K562 (cell line): ENCODE data around the gene C17orf113. TPM values are rescaled to one million over a fixed set of nuclear protein-coding genes. Genes with fewer than 3 reads are reported as not detected.

ENCODE experiments used
- ATAC-seq: fragments of 200-7000 bp; cut with Tn5 transposase; 3 replicates; pipeline ENCODE4 v1.9.1; 2020; ENCODE audit warnings: moderate library complexity
- BruUV-seq: library from RNA; stranded (reverse); fragments of 400-500 nt; replicated peaks from 2 replicates; lab custom pipeline; 2021; lab: Mats Ljungman, UMichigan
- CTCF ChIA-PET: fragments of 300-600 bp; formaldehyde crosslinking; extraction: SDS; loops from one replicate; lab custom pipeline; 2021; ENCODE audit warnings: low intra/inter-chr PET ratio; lab: Yijun Ruan, JAX
- POLR2A ChIA-PET: fragments of 300-600, 350-650 bp; sonication (Branson Sonifier 250); formaldehyde crosslinking; extraction: SDS; loops from one replicate; lab custom pipeline; 2021; ENCODE audit warnings: antibody characterized with exemption, inconsistent platforms; lab: Yijun Ruan, JAX
- DNase-seq, 4 experiments: peaks; one replicate each; pipeline versions ENCODE4 v3.0.0 to v3.0.0-alpha.2; 2011 to 2018; ENCODE audit warnings: low spot score in 3 of 4, mixed read lengths in 3 of 4; ENCODE audit errors: extremely low read depth in 1 of 4
- FAIRE-seq: peaks from 2 replicates; lab custom pipeline; 2011; peaks lifted over from hg19 to GRCh38; lab: Jason Lieb, UNC
- H2AFZ ChIP-seq: 2 replicates; pipeline ENCODE4 v1.6.0; 2011; ENCODE audit warnings: low read depth, low read length, control low read depth, inconsistent platforms
- H3K27ac ChIP-seq: fragments of 200-600 bp; 3 replicates; pipeline ENCODE4 v1.8.0; 2011; ENCODE audit warnings: low read depth, mild to moderate bottlenecking, control low read depth, inconsistent platforms, low read length, moderate library complexity, mixed read lengths; ENCODE audit errors: extremely low read depth
- H3K27me3 ChIP-seq, 2 experiments: fragments of 300-600 bp in 1 of 2; 2 replicates in 1 of 2; 3 replicates in 1 of 2; pipeline versions ENCODE4 v1.6.0 to v1.8.0; 2011; ENCODE audit warnings: inconsistent platforms in 2 of 2, low read length in 2 of 2, mild to moderate bottlenecking in 1 of 2, mixed read lengths in 1 of 2, moderate library complexity in 1 of 2; ENCODE audit not compliant: control insufficient read depth in 2 of 2, insufficient read depth in 2 of 2
- H3K36me3 ChIP-seq: fragments of 300-600 bp; 3 replicates; pipeline ENCODE4 v1.8.0; 2011; ENCODE audit warnings: mild to moderate bottlenecking, low read length, inconsistent platforms; ENCODE audit not compliant: control insufficient read depth, insufficient read depth
- H3K4me1 ChIP-seq, 2 experiments: fragments of 200-600 bp in 1 of 2; replicated peaks in 1 of 2; 2 replicates in 1 of 2; 3 replicates in 1 of 2; pipeline versions ENCODE4 v1.5.1 to v1.8.0; 2011; ENCODE audit warnings: inconsistent platforms in 2 of 2, low read length in 2 of 2, mild to moderate bottlenecking in 1 of 2, mixed read lengths in 1 of 2, moderate library complexity in 1 of 2; ENCODE audit not compliant: control insufficient read depth in 2 of 2, insufficient read depth in 2 of 2
- H3K4me2 ChIP-seq: 2 replicates; pipeline ENCODE4 v1.6.1; 2011; ENCODE audit warnings: low read length, control low read depth, inconsistent platforms, mixed read lengths; ENCODE audit not compliant: insufficient read depth
- H3K4me3 ChIP-seq: fragments of 200-600 bp; sonication (generic), shearing (Covaris generic); 2 replicates; pipeline ENCODE4 v1.5.1; 2016; ENCODE audit warnings: control low read depth, inconsistent platforms
- H3K79me2 ChIP-seq: fragments of 200-600 bp; 3 replicates; pipeline ENCODE4 v1.8.0; 2011; ENCODE audit warnings: low read length, inconsistent platforms; ENCODE audit not compliant: control insufficient read depth, insufficient read depth
- H3K9ac ChIP-seq, 2 experiments: 2 replicates each; pipeline versions ENCODE4 v1.6.0 to v1.6.1; 2011; ENCODE audit warnings: low read depth in 2 of 2, low read length in 2 of 2, control low read depth in 1 of 2, inconsistent platforms in 1 of 2, mild to moderate bottlenecking in 1 of 2, mixed read lengths in 1 of 2; ENCODE audit not compliant: insufficient read depth in 1 of 2
- H3K9me1 ChIP-seq: one replicate; pipeline ENCODE4 v1.6.0; 2011; ENCODE audit warnings: inconsistent platforms, mild to moderate bottlenecking, low read length, moderate library complexity; ENCODE audit not compliant: control insufficient read depth, insufficient read depth
- H3K9me3 ChIP-seq: replicated peaks from 2 replicates; pipeline ENCODE4 v1.5.1; 2011; ENCODE audit warnings: low read depth, low read length, inconsistent platforms; ENCODE audit not compliant: control insufficient read depth, insufficient read depth
- H4K20me1 ChIP-seq: replicated peaks from 2 replicates; pipeline ENCODE4 v1.6.1; 2011; ENCODE audit warnings: low read length, inconsistent platforms, mixed read lengths; ENCODE audit not compliant: control insufficient read depth, insufficient read depth
- ESRRB ChIP-seq: fragments of 250-450 bp; sonication (Bioruptor Pico); IDR thresholded peaks from 2 replicates; pipeline ENCODE4 v1.5.0; 2020; ENCODE audit warnings: mild to moderate bottlenecking, moderate library complexity, borderline replicate concordance
- GTF3C2 ChIP-seq: IDR thresholded peaks from 3 replicates; pipeline ENCODE4 v1.6.1; 2011; ENCODE audit warnings: borderline replicate concordance, mild to moderate bottlenecking, moderate library complexity; ENCODE audit not compliant: insufficient read length; ENCODE audit errors: extremely low read depth
- IRF9 ChIP-seq: fragments of 450-650 bp; IDR thresholded peaks from 2 replicates; pipeline ENCODE4 v1.6.1; 2016; ENCODE audit warnings: missing biosample characterization, missing genetic modification characterization
- MED1 ChIP-seq: sonication (generic); formaldehyde crosslinking; IDR thresholded peaks from 2 replicates; pipeline ENCODE4 v1.8.1; 2023; ENCODE audit warnings: missing genetic modification reagents, borderline replicate concordance
- NCOA1 ChIP-seq: fragments of 450-650 bp; IDR thresholded peaks from 2 replicates; pipeline ENCODE4 v1.6.1; 2016; ENCODE audit warnings: low read depth
- NCOA6 ChIP-seq: fragments of 450-650 bp; IDR thresholded peaks from 2 replicates; pipeline ENCODE4 v1.6.1; 2017; ENCODE audit warnings: mild to moderate bottlenecking
- PHB ChIP-seq: fragments of 250-450 bp; sonication (Bioruptor Pico); IDR thresholded peaks from 2 replicates; pipeline ENCODE4 v1.5.0; 2021
- POLR2A ChIP-seq: fragments of 450-650 bp; conservative IDR thresholded peaks from 2 replicates; pipeline ENCODE4 v1.6.1; 2016
- USF2 ChIP-seq: sonication (generic); formaldehyde crosslinking; IDR thresholded peaks from 2 replicates; pipeline ENCODE4 v1.5.0; 2020; ENCODE audit warnings: missing genetic modification reagents
- ZC3H8 ChIP-seq: fragments of 450-650 bp; IDR thresholded peaks from 2 replicates; pipeline ENCODE4 v1.6.1; 2017
- ZNF384 ChIP-seq: IDR thresholded peaks from 2 replicates; pipeline ENCODE4 v1.6.1; 2012; ENCODE audit warnings: low read depth, low read length, improper control_type of control experiment
- ZNF41 ChIP-seq: fragments of 250-450 bp; sonication (Bioruptor Pico); conservative IDR thresholded peaks from 2 replicates; pipeline ENCODE4 v1.4.0; 2020; ENCODE audit warnings: mild to moderate bottlenecking
- ZNF79 ChIP-seq: fragments of 250-450 bp; sonication (Bioruptor Pico); IDR thresholded peaks from 2 replicates; pipeline ENCODE4 v1.4.0; 2020; ENCODE audit warnings: low read depth, mild to moderate bottlenecking, moderate library complexity
- WGBS: fragments of 100-300 bp; shearing (Covaris generic); methylation state at CpG from one replicate; pipeline ENCODE4 v1.1.6; 2016; ENCODE audit warnings: low coverage, mixed read lengths; ENCODE audit not compliant: insufficient coverage; ENCODE audit errors: missing lambda C conversion rate; 5-methylcytosine and 5-hydroxymethylcytosine counted together
- in situ Hi-C: fragments of 300-500 bp; cut with MboI; formaldehyde crosslinking; loops from 4 replicates; pipeline ENCODE4 v1.15.0; 2018; ENCODE audit warnings: inconsistent platforms, mixed read lengths
- intact Hi-C: fragments of 100-400 bp; cut with micrococcal nuclease; formaldehyde crosslinking; loops from 2 replicates; pipeline ENCODE4 v1.14.2; 2022
- polyA plus RNA-seq, 8 experiments: library from polyadenylated mRNA; depleted of rRNA in 4 of 8; stranded (reverse) in 5 of 8; unstranded in 3 of 8; fragments of >200 nt; fragmentation: Nextera tagmentation in 2 of 8; fragmentation: Illumina TruSeq in 1 of 8; extraction: Ambion mirVana in 2 of 8; extraction: Trizol in 1 of 8; gene quantifications; 2 replicates each; pipeline versions ENCODE4 v1.2.1 to v1.2.3, GENCODE V29; 2011 to 2014; ENCODE audit warnings: inconsistent platforms in 1 of 8, missing spikeins in 1 of 8
- total RNA-seq, 7 experiments: library from RNA; depleted of rRNA in 6 of 7; stranded (reverse); fragments of >200 nt in 6 of 7; fragmentation: Illumina TruSeq in 2 of 7; extraction: Trizol in 2 of 7; gene quantifications; 2 replicates each; pipeline versions ENCODE4 v1.2.1 to v1.2.3, GENCODE V29; 2011 to 2021; ENCODE audit warnings: low replicate concordance in 1 of 7
- TF ChIP-seq, protein P1 (sequence below): fragments of 250-450 bp; sonication (Bioruptor Pico); IDR thresholded peaks from 2 replicates; pipeline ENCODE4 v1.5.0; 2022; ENCODE audit warnings: mild to moderate bottlenecking
- TF ChIP-seq, protein P2 (sequence below): fragments of 250-450 bp; sonication (Bioruptor Pico); IDR thresholded peaks from 2 replicates; pipeline ENCODE4 v1.8.0; 2022; ENCODE audit warnings: moderate library complexity, mild to moderate bottlenecking, inconsistent platforms

Gene C17orf113
- total and polyA plus RNA-seq, 9 of the 15 experiments (the other 6 are each of a cell fraction or from before 2014, with no cell fraction given): 0.10 to 1.2 (median 0.31) TPM

DNA sequence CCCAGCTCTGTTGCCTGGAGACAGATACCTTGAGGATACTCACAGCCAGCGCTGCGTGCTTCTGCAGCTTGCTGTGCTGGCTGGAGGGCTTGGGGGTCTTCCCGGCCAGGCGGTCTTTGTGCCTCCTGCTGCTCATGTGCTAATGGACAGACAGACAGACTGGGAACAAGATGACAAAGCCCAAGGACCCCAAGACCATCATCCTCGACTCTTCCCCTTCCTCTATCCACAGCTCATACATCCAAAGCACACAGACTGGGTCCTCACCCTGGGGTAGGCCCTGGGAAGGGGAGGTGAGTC is 22.9 kb downstream of the C17orf113 start:
- H3K36me3 ChIP-seq: peaks cover 22% of the 10 kb centered on the region
- H3K4me2 ChIP-seq: no peak overlapping the region
- H3K79me2 ChIP-seq: no peaks in the 10 kb centered on the region
- FAIRE-seq (no peak), ATAC-seq (no peak), DNase-seq (no peak)
- CTCF ChIA-PET: no interaction called here
- no peak overlapping the region for H3K27ac ChIP-seq
- intact Hi-C loops: loop anchor here (5.0 kb wide), 1 partner anchor 60 kb away; the partner anchor contains the start of gene CNP
- H3K27me3 ChIP-seq: no peaks in the 10 kb centered on the region
- TF ChIP-seq PHB (CRISPR knock-in tag): no peak
- no peak for TF ChIP-seq ZC3H8
- no peak for TF ChIP-seq NCOA6
- TF ChIP-seq IRF9: no peak
- TF ChIP-seq, protein P1, sequence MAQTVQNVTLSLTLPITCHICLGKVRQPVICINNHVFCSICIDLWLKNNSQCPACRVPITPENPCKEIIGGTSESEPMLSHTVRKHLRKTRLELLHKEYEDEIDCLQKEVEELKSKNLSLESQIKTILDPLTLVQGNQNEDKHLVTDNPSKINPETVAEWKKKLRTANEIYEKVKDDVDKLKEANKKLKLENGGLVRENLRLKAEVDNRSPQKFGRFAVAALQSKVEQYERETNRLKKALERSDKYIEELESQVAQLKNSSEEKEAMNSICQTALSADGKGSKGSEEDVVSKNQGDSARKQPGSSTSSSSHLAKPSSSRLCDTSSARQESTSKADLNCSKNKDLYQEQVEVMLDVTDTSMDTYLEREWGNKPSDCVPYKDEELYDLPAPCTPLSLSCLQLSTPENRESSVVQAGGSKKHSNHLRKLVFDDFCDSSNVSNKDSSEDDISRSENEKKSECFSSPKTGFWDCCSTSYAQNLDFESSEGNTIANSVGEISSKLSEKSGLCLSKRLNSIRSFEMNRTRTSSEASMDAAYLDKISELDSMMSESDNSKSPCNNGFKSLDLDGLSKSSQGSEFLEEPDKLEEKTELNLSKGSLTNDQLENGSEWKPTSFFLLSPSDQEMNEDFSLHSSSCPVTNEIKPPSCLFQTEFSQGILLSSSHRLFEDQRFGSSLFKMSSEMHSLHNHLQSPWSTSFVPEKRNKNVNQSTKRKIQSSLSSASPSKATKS (CRISPR knock-in tag): no peak
- TF ChIP-seq ESRRB (CRISPR knock-in tag): no peak
- TF ChIP-seq ZNF384: no peak
- no peak for TF ChIP-seq POLR2A
- no peak for TF ChIP-seq MED1 (CRISPR knock-in tag)
- TF ChIP-seq, protein P2, sequence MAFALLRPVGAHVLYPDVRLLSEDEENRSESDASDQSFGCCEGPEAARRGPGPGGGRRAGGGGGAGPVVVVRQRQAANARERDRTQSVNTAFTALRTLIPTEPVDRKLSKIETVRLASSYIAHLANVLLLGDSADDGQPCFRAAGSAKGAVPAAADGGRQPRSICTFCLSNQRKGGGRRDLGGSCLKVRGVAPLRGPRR: no peak
- TF ChIP-seq GTF3C2: no peak
- TF ChIP-seq USF2 (CRISPR knock-in tag): no peak
- no peak for TF ChIP-seq NCOA1
- TF ChIP-seq ZNF41: no peak
- TF ChIP-seq ZNF79 (CRISPR knock-in tag): no peak
- H2AFZ ChIP-seq: no peak overlapping the region
- in situ Hi-C loops: loop anchor here (5.0 kb wide), 1 partner anchor 85 kb away; the partner anchor contains the start of gene DHX58
- POLR2A ChIA-PET: interaction anchor here (0.5 to 4.1 kb wide), 7 partner anchors 9 to 51 kb away, joined by 4 to 29 read pairs (median 5); partner anchors contain the start of gene DNAJC7
- no peak overlapping the region for H3K4me3 ChIP-seq
- WGBS: 68% methylated on average over 5 of the region's 5 CpGs
- peaks cover 40 to 47% of the 10 kb centered on the region in 2 experiments for H3K4me1 ChIP-seq
- no peaks in the 10 kb centered on the region for H3K9me1 ChIP-seq
- H3K9me3 ChIP-seq: no peaks in the 10 kb centered on the region
- H3K9ac ChIP-seq: peak overlapping the region in 1 of 2 experiments; percentile 6; a peak in 1 of 4 replicates
- no TSS peak for BruUV-seq
- no peaks in the 10 kb centered on the region for H4K20me1 ChIP-seq
